Epithelial cell of esophagus (primary cell): ENCODE measurements around the gene PTDSS2.

Source experiments
- DNase-seq: peaks from one replicate; pipeline ENCODE4 v3.0.0; 2010; ENCODE audit warnings: low read depth
- H3K4me3 ChIP-seq: 2 replicates; pipeline ENCODE4 v1.5.1; 2011; ENCODE audit warnings: mild to moderate bottlenecking, low read length, control low read depth
- TF ChIP-seq, protein P1 (sequence below): IDR thresholded peaks from 2 replicates; pipeline ENCODE4 v1.5.1; 2011; ENCODE audit warnings: low read depth, mild to moderate bottlenecking, low read length, control low read depth, inconsistent platforms; ENCODE audit not compliant: insufficient read depth; ENCODE audit errors: missing control alignments

The PTDSS2 gene

DNA sequence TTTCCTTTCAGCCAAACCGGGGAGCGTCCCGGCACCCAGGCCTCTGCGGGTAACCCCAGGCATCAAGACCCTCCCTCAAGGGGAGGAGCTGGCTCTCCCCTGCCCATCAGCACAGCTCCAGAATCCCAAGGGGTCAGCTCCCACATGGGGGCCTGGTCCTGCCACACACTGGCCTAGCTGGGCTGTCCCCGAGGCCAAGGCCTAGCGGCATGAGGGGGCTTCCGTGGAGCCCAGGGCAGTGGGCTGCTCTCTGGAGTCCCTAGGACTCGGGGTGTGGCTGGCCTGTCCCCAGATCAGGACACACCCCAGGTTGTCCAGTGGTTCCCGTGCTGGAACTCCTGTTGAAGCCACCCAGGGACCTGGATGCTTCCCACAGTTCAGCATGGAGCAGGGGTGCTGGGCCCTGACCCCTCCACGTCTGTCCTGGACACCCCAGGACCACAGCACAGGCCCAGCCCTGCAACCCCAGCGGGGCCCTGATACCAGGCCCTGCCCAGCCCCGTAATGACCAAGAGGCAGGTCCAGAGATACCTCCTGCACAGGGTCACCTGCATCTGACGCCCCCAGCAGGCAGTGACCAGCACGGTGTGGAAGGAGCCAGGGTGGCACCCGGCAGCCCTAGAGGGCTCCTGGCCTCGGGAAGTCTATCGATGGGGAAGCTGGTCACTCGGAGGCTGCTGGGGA is 79.8 kb downstream of the PTDSS2 start:
- no peak for DNase-seq
- H3K4me3 ChIP-seq, result no peak overlapping the region
- TF ChIP-seq, protein P1, sequence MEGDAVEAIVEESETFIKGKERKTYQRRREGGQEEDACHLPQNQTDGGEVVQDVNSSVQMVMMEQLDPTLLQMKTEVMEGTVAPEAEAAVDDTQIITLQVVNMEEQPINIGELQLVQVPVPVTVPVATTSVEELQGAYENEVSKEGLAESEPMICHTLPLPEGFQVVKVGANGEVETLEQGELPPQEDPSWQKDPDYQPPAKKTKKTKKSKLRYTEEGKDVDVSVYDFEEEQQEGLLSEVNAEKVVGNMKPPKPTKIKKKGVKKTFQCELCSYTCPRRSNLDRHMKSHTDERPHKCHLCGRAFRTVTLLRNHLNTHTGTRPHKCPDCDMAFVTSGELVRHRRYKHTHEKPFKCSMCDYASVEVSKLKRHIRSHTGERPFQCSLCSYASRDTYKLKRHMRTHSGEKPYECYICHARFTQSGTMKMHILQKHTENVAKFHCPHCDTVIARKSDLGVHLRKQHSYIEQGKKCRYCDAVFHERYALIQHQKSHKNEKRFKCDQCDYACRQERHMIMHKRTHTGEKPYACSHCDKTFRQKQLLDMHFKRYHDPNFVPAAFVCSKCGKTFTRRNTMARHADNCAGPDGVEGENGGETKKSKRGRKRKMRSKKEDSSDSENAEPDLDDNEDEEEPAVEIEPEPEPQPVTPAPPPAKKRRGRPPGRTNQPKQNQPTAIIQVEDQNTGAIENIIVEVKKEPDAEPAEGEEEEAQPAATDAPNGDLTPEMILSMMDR, result no peak

DNA sequence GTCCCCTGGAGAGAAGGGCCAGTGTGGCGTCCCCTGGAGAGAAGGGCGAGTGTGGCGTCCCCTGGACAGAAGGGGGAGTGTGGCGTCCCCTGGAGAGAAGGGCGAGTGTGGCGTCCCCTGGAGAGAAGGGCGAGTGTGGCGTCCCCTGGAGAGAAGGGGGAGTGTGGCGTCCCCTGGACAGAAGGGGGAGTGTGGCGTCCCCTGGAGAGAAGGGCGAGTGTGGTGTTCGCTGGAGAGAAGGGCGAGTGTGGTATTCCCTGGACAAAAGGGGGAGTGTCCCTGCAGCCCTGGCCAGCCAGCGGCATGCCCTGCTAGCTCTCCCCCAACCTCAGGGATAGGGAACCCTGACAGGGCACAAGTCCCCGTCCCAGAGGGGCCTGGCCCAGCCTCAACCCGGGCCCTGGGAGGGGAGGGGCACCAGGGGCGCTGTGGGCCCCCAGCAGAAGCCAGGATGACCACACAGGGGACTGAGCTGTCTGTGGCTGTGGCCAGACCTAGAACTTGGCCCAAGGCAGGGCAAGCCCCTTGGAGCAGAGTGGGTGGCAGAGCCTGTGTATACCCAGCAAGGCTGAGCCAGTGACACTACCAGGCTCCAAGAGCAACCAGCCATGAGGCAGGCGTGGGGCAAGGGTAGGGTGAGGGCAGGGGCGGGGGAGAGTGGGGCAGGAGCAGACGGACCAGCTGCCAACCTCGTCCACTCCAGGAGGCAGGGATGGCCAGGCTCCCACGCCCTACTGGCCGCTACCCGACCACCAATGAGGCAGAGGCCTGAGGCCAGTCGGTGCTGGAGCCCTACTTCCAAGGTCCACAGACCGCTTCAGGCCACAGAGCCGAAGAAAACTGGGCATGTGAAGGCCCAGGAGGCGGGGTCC is 81.1 kb downstream of the PTDSS2 start:
- H3K4me3 ChIP-seq, result no peak overlapping the region
- TF ChIP-seq, protein P1, result no peak
- DNase-seq, result no peak

DNA sequence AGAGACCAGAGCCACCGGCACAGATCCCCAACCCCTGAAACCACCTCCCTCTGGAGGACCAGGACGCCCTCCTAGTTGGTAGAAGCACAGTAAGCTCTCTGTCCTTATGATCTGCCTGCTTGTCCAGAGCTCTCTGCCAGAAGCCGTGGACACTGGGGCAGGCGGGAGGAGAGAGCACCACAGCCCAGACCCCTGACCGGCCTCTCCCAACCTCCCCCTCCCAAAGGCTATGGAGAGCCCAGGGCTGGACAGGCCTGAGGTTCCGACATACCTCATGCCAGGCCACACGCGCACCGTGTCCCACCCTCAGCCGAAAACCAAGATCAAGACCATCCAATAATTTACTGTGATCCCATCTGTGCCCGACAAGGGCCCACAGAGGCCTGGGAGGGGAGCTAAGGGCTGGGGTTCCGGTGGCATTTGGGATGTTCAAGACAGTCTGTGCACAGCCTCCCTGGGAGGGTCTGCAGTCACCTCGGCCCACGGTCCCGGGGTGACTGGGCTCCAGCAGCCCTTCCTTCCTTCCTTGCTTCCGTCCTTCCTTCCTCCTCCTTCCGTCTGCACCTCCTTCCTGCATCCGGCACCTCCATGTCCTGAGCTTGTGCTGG is 81.9 kb downstream of the PTDSS2 start:
- TF ChIP-seq, protein P1, result no peak
- DNase-seq, result no peak
- H3K4me3 ChIP-seq, result no peak overlapping the region

DNA sequence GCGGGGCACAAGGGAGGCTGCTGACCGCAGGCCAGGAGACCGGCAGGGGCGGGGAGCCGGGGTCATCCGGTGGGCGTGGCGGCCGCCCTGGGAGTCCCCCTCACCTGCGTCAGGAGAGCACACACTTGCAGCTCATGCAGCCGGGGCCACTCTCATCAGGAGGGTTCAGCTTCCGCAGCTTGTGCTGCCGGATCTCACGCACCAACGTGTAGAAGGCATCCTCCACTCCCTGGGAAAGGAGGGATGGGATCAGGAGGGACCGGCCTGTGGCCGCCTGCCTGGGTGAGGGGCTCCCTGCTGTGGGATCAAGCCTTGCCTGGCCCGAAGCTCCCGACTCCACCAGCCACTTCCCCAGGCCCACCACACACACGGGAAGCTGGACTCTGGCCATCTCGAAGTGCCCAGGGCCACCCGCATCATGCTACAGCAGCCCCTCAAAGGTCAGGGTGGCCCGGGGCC is 82.5 kb downstream of the PTDSS2 start:
- no peak overlapping the region for H3K4me3 ChIP-seq
- TF ChIP-seq, protein P1, result no peak
- no peak for DNase-seq

DNA sequence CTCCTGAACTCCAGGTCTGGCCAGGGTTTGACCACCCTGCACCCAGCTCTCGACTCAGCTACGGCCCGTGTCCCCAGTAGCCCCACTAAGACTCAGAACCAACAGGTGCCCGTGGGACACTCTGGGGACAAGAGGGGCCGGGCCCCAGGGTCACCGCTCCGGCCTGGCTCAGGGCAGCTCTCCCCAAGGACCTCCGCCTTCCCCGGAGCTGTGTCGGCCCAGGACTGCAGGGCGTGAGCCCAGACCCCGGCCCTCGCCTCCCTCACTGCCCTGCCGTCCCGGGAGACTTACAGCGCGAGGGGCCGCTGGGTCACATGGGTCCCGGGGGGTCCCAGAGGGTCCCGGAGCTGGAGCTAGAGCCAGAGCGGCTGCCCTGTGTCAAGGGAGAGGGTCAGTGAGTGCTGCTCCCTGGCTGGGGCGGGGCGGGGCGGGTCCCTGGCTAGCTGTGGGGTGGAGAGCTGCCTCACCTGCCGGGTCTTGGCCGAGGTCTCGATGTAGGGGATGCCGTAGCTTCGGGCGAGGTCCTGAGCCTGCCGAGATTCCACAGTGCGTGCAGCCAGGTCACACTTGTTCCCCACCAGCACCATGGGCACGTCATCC is 83.0 kb downstream of the PTDSS2 start:
- no peak for DNase-seq

More for the DNA sequence above, 83.0 kb downstream of the PTDSS2 start:
- H3K4me3 ChIP-seq, result no peak overlapping the region
- TF ChIP-seq, protein P1, result no peak
